Lower leg skin (tissue), 4 donors: ENCODE results near the gene LUM. TPM values are rescaled to one million over a fixed set of nuclear protein-coding genes. Genes with fewer than 3 reads are reported as not detected.

Source experiments
- DNase-seq, 2 donors: peaks; one replicate each; pipeline ENCODE4 v3.0.0-alpha.2; 2019; ENCODE audit warnings: low spot score in 2 of 2
- H3K4me3 ChIP-seq: fragments of 200-600 bp; sonication (generic); 2 replicates; pipeline ENCODE4 v1.5.1; 2017; ENCODE audit warnings: mild to moderate bottlenecking, low read depth; ENCODE audit not compliant: poor library complexity, severe bottlenecking
- CTCF ChIP-seq, 3 donors: fragments of 450-650 bp; IDR thresholded peaks; one replicate each; pipeline ENCODE4 v1.5.1; 2016; ENCODE audit warnings: antibody characterized with exemption in 3 of 3, mild to moderate bottlenecking in 3 of 3, moderate library complexity in 2 of 3
- POLR2A ChIP-seq, 2 donors: fragments of 450-650 bp; IDR thresholded peaks; one replicate each; pipeline ENCODE4 v1.6.1; 2016 to 2017; ENCODE audit warnings: antibody characterized with exemption in 2 of 2, mild to moderate bottlenecking in 1 of 2, moderate library complexity in 1 of 2
- WGBS, 2 donors: methylation state at CpG; one replicate each; pipeline ENCODE4 v1.1.5; 2018; 5-methylcytosine and 5-hydroxymethylcytosine counted together
- intact Hi-C: fragments of 100-400 bp; cut with DNase I; formaldehyde crosslinking; loops from one replicate; pipeline ENCODE4 v1.15.0; 2023; ENCODE audit warnings: low total_unique reads
- total RNA-seq, 4 donors: library from RNA; depleted of rRNA; stranded (reverse); fragments of >200 nt; gene quantifications; one replicate each; pipeline ENCODE4 v1.1.0, GENCODE V29; 2016

LUM gene
- total RNA-seq, 4 donors from 2014 or later: 11.2 to 56.4 (median 24.5) TPM

- intact Hi-C loops: no loop called here
- TF ChIP-seq CTCF (IDR thresholded peaks at IDR 0.05) (no peak), POLR2A (IDR thresholded peaks at IDR 0.05) (no peak)
- DNase-seq: no peak
- H3K4me3 ChIP-seq: no peak overlapping the region
- 64 to 71% methylated on average over 1 of the region's 1 CpG for WGBS, 2 donors
Observed at GRCh38 chr12:91104812-91105466, 6.4 kb downstream of the LUM start.

GRCh38 chr12:91103624-91104023 lies 7.7 kb downstream of the LUM start:
- intact Hi-C loops: no loop called here
- H3K4me3 ChIP-seq: no peak overlapping the region
- TF ChIP-seq POLR2A (IDR thresholded peaks at IDR 0.05): no peak
- DNase-seq: no peak
- WGBS, 2 donors: 38 to 57% methylated on average over 1 of the region's 1 CpG

- DNase-seq: no peak
- TF ChIP-seq POLR2A (IDR thresholded peaks at IDR 0.05) (no peak), CTCF (IDR thresholded peaks at IDR 0.05) (no peak)
- intact Hi-C loops: no loop called here
- no peak overlapping the region for H3K4me3 ChIP-seq
Observed at GRCh38 chr12:91103101-91103500, 8.2 kb downstream of the LUM start.

GRCh38 chr12:91100906-91101305 lies 10.4 kb downstream of the LUM start:
- TF ChIP-seq CTCF (IDR thresholded peaks at IDR 0.05) (no peak), POLR2A (IDR thresholded peaks at IDR 0.05) (no peak)
- intact Hi-C loops: no loop called here
- WGBS, 2 donors: 73 to 78% methylated on average over 2 of the region's 2 CpGs

GRCh38 chr12:91099836-91100235 lies 11.5 kb downstream of the LUM start:
- DNase-seq: no peak
- WGBS, 2 donors: 76 to 81% methylated on average over 2 of the region's 2 CpGs
- intact Hi-C loops: no loop called here
- TF ChIP-seq CTCF (IDR thresholded peaks at IDR 0.05): no peak
- TF ChIP-seq POLR2A (IDR thresholded peaks at IDR 0.05): no peak
- no peak overlapping the region for H3K4me3 ChIP-seq

More at GRCh38 chr12:91100906-91101305, 10.4 kb downstream of the LUM start:
- no peak for DNase-seq
- H3K4me3 ChIP-seq: no peak overlapping the region

- TF ChIP-seq CTCF (IDR thresholded peaks at IDR 0.05) (no peak), POLR2A (IDR thresholded peaks at IDR 0.05) (no peak)
- intact Hi-C loops: no loop called here
- WGBS, 2 donors: 43 to 45% methylated on average over 2 of the region's 2 CpGs
- DNase-seq: no peak
- H3K4me3 ChIP-seq: no peak overlapping the region
Observed at GRCh38 chr12:91099341-91099740, 12.0 kb downstream of the LUM start.
